ENCODE data around the gene CCDC107. TPM values are rescaled to one million over a fixed set of nuclear protein-coding genes. Genes with fewer than 3 reads are reported as not detected.

CCDC107 gene
- total and polyA plus RNA-seq, 2 of the 13 experiments (the other 11 are each of a cell fraction or from before 2014, with no cell fraction given) = 7.1 to 15.2 TPM

- TF ChIP-seq ZBTB40 (IDR thresholded peaks at IDR 0.05) (no peak), ZBTB40 (CRISPR knock-in tag; IDR thresholded peaks at IDR 0.05) (no peak), AHR (CRISPR knock-in tag; IDR thresholded peaks at IDR 0.05) (no peak), ZNF24 (IDR thresholded peaks at IDR 0.05) (no peak), HMG20A (CRISPR knock-in tag; IDR thresholded peaks at IDR 0.05; ENCODE audit: borderline replicate concordance) (no peak), FOXP4 (CRISPR knock-in tag; IDR thresholded peaks at IDR 0.05) (no peak), ZNF629 (CRISPR knock-in tag; conservative IDR thresholded peaks at IDR 0.05) (no peak), ZNF12 (CRISPR knock-in tag; IDR thresholded peaks at IDR 0.05) (no peak), ZGPAT (CRISPR knock-in tag; IDR thresholded peaks at IDR 0.05) (no peak), BORCS8-MEF2B (CRISPR knock-in tag; IDR thresholded peaks at IDR 0.05) (no peak), MBD4 (IDR thresholded peaks at IDR 0.05; ENCODE audit: borderline replicate concordance, low read length) (no peak), CREB1 (IDR thresholded peaks at IDR 0.05) (no peak), CREB1 (CRISPR knock-in tag; IDR thresholded peaks at IDR 0.05) (no peak), NFATC3 (CRISPR knock-in tag; IDR thresholded peaks at IDR 0.05) (no peak), RBM22 (optimal IDR thresholded peaks at IDR 0.05; ENCODE audit: low read length) (peak; percentile 29), ZFP91 (CRISPR knock-in tag; IDR thresholded peaks at IDR 0.05; ENCODE audit: borderline replicate concordance) (no peak), ZNF775 (CRISPR knock-in tag; IDR thresholded peaks at IDR 0.05; ENCODE audit: borderline replicate concordance) (no peak)
Measured at GRCh38 chr9:35696520-35697215, 38.6 kb downstream of the CCDC107 start (continued).
